ENCODE results near the gene PPP2CA. TPM values are rescaled to one million over a fixed set of nuclear protein-coding genes. Genes with fewer than 3 reads are reported as not detected.
"Not testable (repeated sequence)": the region's sequence is repeated elsewhere in the genome, so short reads cannot be mapped to it uniquely, and the experiment has no call there.

Gene PPP2CA
- polyA plus RNA-seq (ENCODE audit: insufficient read length in 4 of 4), result 100 to 1,000 TPM; 172 to 236 (median 195) TPM

DNA sequence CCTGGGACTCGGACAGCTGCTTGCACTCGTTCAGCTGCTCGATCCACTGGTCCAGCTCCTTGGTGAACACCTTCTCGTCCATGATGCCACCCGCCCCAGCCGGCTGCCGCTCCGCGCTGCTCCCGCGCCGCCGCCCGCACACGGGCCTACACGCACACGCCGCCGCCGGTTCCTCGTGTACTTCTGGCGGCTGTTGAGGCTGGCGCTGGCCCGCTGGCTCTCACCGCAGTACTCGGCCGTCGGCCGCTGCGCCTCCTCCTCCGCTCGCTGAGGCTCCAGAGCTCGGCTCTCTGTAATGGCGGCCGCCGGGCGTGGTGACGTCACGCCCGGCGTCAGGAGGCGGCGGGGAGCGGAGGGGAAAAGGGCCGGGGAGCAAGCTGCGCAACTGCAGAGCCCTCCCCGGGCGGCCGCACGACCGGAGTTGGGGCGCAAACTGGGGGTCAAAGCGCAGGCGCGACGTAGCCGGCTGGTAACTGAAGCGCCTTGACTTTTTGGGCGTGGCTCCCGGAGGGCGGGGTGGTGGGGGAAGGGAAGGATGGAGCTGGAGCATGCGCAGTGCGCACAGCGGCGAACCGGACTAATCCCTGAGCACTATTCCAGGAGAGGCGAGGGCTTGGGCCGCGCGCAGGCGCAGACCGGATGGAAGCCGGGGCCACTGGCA, at the start of gene PPP2CA:
TSS of gene PPP2CA (minus strand) at position 294 of the 661 bp plus-strand sequence. CDS start at position 82, 212 bp downstream.
- peak; percentile 96 to 100 (median 98) for DNase-seq (ENCODE audit: low read depth in 4 of 4, low spot score in 3 of 4)

DNA sequence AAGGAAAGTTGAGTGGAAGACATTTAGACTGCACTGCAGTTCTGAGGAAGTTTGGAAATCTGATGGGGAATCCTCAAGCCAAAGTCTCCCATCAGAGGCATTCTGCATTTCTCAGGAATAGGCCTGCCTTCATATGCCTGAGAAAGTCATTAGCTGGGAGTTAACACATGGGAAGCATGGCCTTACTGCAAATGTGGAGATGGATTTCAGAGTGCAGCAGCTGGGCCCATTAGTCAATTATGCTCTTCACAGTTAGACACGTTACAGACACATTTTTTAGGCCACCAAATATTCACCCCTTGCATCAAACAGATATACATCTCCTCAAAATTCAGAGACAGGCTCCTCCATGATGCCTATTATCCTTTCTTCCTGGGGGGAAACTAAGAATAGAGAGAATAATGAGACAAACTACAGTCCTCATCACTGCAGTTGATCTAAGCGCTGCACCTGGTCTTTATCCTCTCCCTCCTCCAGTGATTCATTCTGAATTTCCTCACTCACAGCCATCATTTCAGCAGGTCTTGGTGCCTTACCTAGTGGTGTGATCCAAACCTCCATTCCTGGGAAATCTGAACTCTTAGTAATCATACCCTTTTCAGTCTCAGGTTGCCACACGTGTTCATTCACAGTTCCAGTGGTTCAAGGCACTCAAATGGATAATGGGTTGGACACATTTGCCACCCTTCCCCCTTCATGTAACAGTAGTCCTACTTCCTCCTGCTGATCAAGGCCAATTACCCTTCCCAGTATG, 47.9 kb upstream of the PPP2CA start:
- DNase-seq (ENCODE audit: low read depth in 4 of 4, low spot score in 3 of 4), result no peak

DNA sequence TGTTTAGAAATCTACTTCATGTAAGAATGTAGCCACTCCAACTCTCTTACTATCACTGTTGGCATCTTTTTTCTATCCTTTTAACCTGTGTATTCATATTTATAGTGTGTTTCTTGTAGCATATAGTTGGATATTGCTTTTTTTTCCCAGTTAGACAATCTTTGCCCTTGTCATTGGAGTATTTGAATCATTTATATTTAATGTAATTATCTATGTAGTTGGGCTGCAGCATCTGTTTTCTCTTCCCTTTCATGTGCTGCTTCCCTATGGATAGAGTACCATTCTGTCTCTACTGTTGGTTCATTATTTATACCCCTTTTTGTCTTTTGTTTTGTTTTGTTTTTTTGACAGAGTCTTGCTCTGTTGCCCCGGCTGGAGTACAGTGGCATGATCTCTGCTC, 45.2 kb upstream of the PPP2CA start:
- DNase-seq (ENCODE audit: low read depth in 4 of 4, low spot score in 3 of 4), result no peak

DNA sequence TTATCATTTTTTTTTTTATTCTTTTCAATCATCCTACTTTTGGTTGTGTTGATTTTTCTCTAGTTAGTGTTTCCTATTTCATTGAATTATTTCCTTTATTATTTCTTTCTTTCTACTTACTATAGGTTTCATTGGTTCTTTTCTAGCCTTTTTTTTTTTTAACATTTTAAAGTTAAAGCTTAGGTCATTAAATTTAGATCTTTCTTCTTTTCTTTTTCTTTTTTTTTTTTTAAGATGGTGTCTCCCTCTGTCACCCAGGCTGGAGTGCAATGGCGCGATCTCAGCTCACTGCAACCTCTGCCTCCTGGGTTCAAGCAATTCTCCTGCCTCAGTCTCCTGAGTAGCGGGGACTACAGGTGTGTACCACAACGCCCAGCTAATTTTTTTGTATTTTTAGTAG, 43.0 kb upstream of the PPP2CA start:
- DNase-seq (ENCODE audit: low read depth in 4 of 4, low spot score in 3 of 4), result no peak

DNA sequence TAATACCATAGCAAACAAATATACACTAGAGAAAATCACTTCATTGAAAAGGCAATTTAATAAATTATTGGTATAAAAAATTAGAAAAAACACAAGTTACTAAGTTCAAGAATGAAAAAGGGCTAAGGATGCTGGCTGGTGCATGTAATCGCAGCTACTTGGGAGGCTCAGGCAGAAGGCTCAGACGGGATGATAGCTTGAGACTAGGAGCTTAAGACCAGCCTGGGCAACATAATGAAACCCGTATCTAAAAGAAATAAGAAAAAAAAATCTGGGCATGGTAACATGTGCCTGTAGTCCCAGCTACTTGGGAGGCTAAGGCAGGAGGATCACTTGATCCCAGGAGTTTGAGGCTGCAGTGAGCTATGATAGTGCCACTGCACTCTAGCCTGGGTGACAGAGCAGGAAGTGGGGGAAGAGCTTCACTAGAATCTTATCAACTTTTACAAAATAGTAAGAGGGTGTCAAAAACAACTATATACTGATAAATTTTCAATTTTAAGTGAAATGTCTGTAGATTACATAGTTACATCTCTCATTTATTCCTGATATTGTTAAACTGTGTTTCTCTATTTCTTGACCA, 42.2 kb upstream of the PPP2CA start:
- no peak for DNase-seq (ENCODE audit: low read depth in 4 of 4, low spot score in 3 of 4)

DNA sequence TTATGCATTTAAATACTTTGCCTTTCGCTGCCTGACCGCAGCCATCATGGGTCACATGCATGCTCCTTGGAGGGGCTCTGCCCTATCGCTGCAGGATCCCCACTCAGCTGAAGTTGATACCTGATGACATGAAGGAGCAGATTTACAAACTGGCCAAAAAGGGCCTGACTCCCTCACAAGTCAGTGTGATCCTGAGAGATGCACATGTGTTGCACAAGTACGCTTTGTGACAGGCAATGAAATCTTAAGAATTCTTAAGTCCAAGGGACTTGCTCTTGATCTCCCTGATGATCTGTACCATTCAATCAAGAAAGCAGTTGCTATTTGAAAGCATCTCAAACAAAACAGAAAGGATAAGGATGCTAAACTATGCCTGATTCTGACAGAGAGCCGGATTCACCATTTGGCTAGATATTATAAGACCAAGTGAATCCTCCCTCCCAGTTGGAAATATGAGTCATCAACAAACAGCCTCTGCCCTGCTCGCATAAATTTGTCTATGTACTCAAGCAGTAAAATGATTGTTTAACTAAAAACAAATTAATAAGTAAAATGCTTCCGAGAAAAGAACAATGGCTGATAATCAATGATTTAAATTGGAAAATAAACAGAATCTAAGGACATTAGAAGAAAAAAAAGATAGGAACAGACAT, 41.6 kb upstream of the PPP2CA start:
- no peak for DNase-seq (ENCODE audit: low read depth in 4 of 4, low spot score in 3 of 4)

DNA sequence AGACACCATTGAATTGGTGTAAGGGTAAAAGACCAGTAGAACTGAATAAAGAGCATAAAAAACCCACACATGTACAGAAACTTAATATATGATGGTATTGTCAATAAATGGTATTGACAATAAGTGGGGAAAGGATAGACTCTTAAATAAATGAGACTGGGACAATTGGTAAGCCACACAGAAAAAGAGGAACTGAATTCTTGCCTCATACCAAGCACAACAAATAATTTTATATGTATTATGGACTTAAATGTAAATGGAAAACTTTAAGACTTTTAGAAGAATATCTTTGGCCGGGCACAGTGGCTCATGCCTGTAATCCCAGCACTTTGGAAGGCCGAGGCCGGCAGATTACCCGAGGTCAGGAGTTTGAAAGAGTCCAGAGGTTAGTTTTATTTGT, 37.9 kb upstream of the PPP2CA start:
- no peak for DNase-seq (ENCODE audit: low read depth in 4 of 4, low spot score in 3 of 4)

DNA sequence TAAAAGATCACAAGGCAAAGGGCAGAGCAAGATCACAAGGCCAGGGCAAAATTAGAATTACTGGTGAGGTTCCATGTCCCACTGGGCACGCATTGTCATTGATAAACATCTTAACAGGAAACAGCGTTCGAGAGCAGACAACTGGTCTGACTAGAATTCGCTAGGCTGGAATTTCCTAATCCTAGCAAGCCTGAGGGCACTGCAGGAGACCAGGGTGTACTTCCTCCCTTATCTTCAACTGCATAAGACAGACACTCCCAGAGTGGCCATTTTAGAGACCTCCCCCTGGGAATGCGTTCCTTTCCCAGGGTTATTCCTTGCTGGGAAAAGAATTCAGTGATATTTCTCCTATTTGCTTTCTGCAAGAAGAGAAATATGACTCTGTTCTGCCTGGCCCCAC, 36.8 kb upstream of the PPP2CA start:
- not testable (repeated sequence) for DNase-seq (ENCODE audit: low read depth in 4 of 4, low spot score in 3 of 4)

DNA sequence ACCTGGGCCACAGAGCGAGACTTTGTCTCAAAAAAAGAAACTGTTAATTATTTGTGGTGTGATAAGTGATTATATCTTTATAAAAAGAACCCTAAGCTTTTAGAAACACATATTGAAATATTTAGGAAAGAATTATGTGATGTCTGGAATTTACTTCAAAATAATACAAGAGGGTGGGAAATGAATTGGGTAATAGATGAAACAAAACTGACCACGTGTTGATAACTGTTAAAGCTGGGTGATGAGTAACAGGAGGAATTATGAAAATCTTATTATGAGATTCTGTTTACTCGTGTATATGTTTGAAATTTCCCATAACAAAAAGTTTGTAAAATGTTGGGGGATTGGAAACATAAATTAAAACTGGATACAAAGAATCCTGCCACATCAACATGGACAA, 33.0 kb upstream of the PPP2CA start:
- DNase-seq (ENCODE audit: low read depth in 4 of 4, low spot score in 3 of 4), result no peak

DNA sequence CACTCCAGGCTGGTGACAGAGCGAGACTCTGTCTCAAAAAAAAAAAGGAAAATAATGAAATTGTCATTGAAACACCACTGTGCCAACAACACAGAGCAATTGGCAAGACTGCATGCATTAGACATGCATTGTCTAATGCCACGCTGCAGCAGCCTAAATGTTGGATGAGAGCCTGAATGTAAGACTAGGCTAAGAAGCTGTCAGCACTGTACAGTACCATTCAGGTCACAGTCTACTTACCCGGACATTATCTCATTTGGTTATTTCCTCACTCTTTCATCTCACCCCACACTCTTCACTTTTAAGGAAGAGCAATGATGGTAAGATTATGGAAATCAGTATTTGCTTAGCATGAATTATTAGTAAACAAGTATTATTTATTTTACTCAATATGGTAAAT, 31.3 kb upstream of the PPP2CA start:
- no peak for DNase-seq (ENCODE audit: low read depth in 4 of 4, low spot score in 3 of 4)

DNA sequence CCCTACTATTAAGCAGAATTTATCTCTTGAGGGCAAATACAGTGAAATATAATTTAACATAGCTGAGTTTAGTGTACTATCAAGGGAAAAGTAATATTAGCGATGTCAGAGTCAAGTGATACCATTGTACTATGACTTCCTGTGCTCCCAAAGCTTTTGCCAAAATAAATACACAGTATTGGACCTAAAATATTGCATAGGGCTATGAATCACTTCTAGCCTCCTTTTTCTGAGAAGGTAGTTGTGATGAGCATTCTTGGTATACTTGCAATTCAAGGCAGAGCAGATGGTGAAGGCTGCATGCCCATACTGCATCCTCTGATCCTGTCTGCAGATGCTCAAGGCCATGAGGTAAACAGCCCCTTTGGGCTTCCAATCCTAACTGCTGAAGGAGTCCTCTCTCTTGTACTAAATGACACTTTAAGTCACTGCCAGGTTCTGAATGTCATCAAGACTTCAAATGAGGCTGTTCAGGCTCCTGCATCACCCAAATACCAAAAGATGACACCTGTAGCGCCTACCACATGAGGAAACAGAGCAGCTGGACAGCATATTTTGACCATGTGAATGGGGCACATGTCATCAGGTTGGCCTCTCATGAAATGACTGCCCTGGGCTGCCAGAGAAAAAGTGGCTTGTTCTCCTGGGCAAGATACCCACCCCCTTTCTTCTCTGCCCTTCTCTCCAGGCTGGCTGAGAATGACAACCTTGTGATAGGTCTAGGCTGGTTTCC, 29.7 kb upstream of the PPP2CA start:
- DNase-seq (ENCODE audit: low read depth in 4 of 4, low spot score in 3 of 4), result no peak

DNA sequence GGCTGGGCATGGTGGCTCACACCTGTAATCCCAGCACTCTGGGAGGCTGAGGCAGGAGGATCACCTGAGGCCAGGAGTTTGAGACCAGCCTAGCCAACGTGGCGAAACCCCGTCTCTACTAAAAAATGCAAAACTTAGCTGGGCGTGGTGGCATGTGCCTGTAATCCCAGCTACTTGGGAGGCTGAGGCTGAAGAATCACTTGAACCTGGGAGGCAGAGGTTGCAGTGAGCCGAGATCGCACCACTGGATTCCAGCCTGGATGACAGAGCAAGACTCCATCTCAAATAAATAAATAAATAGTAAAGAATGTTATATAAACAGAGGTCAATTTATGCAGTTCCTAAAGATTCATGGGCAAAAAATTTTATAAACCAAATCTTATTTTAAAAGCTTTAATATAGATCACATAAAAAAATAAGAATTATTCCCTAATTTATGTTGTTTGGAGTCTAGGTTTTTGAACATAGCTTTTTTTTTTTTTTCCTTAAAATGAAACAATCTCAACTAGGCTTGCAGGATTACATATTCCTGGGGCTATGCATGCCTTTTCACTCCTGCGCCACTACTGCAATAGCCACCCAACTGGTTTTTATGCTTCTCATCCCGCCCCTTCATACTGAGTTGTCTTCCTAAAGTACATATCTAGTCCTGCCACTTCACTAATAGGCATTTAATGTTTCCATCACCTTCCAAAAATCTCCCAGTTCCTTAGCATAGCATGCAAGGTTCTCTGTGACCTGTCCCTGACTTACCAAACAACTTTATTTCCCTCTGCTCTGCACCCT, 27.7 kb upstream of the PPP2CA start:
- not testable (repeated sequence) for DNase-seq (ENCODE audit: low read depth in 4 of 4, low spot score in 3 of 4)

DNA sequence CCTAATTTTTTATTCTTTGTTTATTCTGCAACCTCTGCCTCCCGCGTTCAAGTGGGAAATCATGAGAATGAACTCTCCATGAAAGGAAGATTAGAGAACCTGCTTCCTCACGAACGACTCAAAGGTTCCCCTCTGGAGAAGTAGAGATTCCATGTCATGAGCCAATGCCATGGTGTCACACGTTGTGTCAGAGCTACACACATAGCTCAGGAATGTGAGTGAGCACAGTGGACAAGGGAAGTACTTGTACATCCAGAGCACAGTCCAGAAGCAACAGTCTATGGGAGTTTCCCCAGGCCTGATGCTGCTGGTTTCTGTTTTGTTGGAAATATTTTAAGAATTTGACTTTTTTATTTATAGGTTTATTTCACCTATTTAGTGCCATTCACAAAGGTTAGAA, 26.8 kb upstream of the PPP2CA start:
- DNase-seq (ENCODE audit: low read depth in 4 of 4, low spot score in 3 of 4), result no peak

DNA sequence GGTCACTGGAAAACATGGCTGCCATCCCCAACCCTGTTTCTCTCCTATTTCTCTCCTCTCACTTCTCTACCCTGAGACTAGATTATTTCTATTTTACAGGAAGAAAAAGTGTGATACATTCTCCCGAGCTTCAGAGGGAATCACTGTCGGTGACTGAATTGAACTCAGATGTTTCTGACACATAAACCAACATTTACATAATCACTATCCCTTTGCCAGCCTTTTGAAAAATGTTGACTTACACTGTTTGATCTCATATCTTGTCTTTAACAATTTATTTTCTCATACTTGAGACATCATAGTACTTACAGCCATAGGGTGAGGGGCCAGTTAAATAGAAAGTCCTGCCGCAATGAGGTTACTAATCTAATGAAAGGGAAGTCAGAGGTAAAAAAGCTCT, 25.1 kb upstream of the PPP2CA start:
- DNase-seq (ENCODE audit: low read depth in 4 of 4, low spot score in 3 of 4), result no peak

DNA sequence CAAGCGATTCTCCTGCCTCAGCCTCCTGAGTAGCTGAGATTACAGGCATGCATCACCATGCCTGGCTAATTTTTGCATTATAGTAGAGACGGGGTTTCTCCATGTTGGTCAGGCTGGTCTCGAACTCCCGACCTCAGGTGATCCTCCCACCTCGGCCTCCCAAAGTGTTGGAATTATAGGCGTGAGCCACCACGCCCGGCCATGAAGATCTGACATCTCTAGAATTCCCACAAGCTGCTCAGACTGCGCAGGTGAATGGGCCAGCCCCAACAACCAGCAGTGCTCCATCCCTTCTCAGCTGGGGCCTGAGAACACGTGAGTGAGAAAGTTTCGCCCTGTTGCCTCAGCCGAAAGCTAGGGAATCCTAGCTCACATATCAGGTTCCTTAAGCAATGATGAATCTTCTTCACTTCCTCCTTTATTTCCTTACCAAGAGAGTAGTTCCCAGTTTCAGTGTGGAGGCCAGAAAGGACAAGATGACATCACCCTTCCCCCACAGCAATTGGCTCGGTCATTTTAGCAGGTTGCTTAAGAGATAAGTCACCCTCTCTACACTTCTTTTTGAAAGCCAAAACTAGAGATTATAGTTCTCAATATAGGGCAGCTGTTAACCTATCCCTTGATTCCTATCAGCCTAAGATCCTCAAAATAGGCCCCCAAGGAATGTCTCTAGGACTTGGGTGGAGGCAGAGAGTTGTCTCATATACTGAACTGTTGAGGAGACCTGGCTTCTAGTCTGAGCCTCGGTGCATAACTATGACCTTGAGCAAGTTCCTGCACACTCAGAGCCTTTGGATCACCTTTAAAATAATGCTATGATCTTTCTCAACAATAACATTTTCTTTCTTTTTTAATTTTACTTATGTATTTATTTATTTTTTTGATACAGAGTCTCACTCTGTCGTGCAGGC, 23.9 kb upstream of the PPP2CA start:
- no peak for DNase-seq (ENCODE audit: low read depth in 4 of 4, low spot score in 3 of 4)

DNA sequence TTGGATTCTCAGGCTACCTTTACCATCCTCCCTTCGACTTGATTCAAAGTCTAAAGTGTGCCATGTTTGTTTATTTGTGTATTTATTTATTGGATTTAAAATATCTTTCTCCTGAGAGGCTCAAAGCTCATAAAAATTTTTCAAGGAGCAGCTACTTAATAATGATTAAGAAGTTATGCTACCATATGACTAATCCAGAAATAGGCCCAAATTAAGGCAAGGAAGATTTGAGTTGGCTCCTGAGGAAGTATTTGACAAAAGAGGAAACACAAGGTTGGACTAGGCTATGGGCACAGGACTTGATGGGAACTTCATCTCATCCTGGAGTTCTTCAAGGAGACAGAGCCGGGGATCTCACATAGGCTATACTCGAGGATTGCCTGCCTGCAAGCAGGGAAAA, 22.4 kb upstream of the PPP2CA start:
- DNase-seq (ENCODE audit: low read depth in 4 of 4, low spot score in 3 of 4), result no peak

DNA sequence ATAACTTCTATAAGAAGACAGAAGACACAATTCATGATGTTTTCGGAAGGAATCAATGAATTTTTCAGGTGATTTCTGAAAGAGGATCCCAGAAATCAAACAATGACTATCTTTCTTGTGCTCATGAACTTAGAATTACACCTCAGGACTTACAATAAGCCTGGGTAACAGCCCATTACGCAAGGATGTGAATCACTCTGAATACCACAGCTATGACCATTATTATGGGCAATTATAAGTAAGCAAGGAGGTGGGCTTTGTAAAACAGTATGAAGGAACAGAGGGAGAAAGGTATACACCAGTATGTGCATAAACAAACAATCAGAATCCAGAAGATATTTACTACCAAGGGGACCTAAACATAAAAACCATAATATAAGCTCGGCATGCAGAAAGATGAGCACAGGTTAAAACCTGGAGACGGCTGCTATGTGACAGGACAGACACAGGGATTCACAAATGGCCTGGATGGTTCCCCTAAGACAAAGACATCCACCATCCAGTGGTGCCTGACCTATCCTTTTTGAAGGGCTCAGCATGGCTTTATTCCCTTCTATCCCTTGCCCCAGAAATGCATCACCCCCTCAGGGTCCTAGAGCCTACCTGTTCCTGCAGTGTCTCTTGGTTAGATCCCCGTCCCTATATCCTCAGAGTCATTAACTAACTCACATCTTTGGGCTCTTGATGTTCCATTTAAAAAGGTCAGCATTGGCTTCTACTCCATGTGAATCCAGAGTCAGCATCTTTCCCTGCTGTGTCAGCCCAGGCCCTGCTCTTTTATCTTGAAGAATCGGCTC, 21.8 kb upstream of the PPP2CA start:
- no peak for DNase-seq (ENCODE audit: low read depth in 4 of 4, low spot score in 3 of 4)

DNA sequence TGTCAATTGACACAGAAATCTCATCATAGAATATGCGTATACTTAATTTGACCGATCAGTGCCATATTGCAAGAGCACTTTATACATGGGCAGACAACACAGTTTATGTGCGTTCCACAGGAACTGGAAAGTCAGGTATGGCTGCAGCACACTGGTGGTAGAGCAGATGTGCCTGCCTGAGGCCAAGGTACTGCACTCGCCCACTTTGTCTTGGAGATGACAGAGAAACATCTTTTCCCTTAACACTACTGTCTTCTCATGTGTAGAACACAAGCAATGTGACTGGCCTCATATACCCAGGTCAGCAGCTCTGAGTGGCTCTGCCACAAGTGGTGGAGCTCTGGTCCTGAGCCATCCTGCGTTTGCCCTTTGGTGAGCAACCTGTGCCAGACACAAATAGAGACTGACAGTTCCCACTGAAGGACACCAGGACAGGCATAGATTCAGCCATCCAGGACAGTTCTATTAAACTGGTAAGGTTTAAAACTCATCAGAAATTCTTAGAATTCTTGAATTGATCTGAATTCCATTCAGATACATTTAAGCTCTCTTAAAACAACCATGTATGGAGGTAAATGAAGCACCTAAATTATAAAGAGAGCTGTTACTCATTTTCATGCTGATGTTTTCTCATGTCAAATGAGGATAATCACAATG, 21.0 kb upstream of the PPP2CA start:
- no peak for DNase-seq (ENCODE audit: low read depth in 4 of 4, low spot score in 3 of 4)
